ENCODE data around the gene CRAMP1.

GRCh38 chr16:1645914-1646525 lies 33.9 kb downstream of the CRAMP1 start:
- TF ChIP-seq, protein P1, sequence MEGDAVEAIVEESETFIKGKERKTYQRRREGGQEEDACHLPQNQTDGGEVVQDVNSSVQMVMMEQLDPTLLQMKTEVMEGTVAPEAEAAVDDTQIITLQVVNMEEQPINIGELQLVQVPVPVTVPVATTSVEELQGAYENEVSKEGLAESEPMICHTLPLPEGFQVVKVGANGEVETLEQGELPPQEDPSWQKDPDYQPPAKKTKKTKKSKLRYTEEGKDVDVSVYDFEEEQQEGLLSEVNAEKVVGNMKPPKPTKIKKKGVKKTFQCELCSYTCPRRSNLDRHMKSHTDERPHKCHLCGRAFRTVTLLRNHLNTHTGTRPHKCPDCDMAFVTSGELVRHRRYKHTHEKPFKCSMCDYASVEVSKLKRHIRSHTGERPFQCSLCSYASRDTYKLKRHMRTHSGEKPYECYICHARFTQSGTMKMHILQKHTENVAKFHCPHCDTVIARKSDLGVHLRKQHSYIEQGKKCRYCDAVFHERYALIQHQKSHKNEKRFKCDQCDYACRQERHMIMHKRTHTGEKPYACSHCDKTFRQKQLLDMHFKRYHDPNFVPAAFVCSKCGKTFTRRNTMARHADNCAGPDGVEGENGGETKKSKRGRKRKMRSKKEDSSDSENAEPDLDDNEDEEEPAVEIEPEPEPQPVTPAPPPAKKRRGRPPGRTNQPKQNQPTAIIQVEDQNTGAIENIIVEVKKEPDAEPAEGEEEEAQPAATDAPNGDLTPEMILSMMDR (IDR thresholded peaks at IDR 0.05): no peak
- peak; percentile 10 for TF ChIP-seq POLR2A (IDR thresholded peaks at IDR 0.05)

All from prostate gland (tissue), 2 donors.